ENCODE results near the gene SLC13A1. TPM values are rescaled to one million over a fixed set of nuclear protein-coding genes. Genes with fewer than 3 reads are reported as not detected.

The SLC13A1 gene
- total and polyA plus RNA-seq, 9 donors = 0.10 to 0.24 TPM; not detected in 7

- 87 to 88% (median 87%) methylated on average over 3 of the region's 3 CpGs for WGBS, 3 donors
These were observed 48.3 kb downstream of the SLC13A1 start for GRCh38 chr7:123151443-123151842.

GRCh38 chr7:123148813-123149212, 51.0 kb downstream of the SLC13A1 start:
- TF ChIP-seq EP300 (IDR thresholded peaks at IDR 0.05) = no peak
- 74 to 88% (median 81%) methylated on average over 1 of the region's 1 CpG for WGBS, 3 donors
- Histone ChIP-seq H3K36me3 (no peaks in the 10 kb centered on the region), H3K4me3 (no peak overlapping the region), H3K27me3 (no peaks in the 10 kb centered on the region), H3K4me1 (ENCODE audit: insufficient read depth) (no peaks in the 10 kb centered on the region), H3K27ac (no peak overlapping the region), H3K9me3 (no peaks in the 10 kb centered on the region)
- intact Hi-C loops (cut with DNase I) = no loop called here
- no peak for DNase-seq

More at GRCh38 chr7:123151443-123151842, 48.3 kb downstream of the SLC13A1 start:
- no peak for TF ChIP-seq CTCF (IDR thresholded peaks at IDR 0.05)
- TF ChIP-seq POLR2A (IDR thresholded peaks at IDR 0.05) = no peak
- no peak for TF ChIP-seq EP300 (IDR thresholded peaks at IDR 0.05)
- intact Hi-C loops (cut with DNase I) = no loop called here
- DNase-seq = no peak
- Histone ChIP-seq H3K9me3 (no peaks in the 10 kb centered on the region), H3K4me1 (ENCODE audit: insufficient read depth) (no peaks in the 10 kb centered on the region), H3K4me3 (no peak overlapping the region), H3K27ac (no peak overlapping the region), H3K27me3 (no peaks in the 10 kb centered on the region), H3K36me3 (no peaks in the 10 kb centered on the region)

- 64 to 67% (median 66%) methylated on average over 3 of the region's 3 CpGs for WGBS, 3 donors
- no peaks in the 10 kb centered on the region for H3K9me3 ChIP-seq
- H3K27me3 ChIP-seq = no peaks in the 10 kb centered on the region
- H3K4me3 ChIP-seq = no peak overlapping the region
- intact Hi-C loops (cut with DNase I) = no loop called here
- H3K27ac ChIP-seq = no peak overlapping the region
- no peaks in the 10 kb centered on the region for H3K36me3 ChIP-seq
- no peaks in the 10 kb centered on the region for H3K4me1 ChIP-seq (ENCODE audit: insufficient read depth)
- TF ChIP-seq CTCF (IDR thresholded peaks at IDR 0.05) = no peak
- no peak for TF ChIP-seq POLR2A (IDR thresholded peaks at IDR 0.05)
- no peak for TF ChIP-seq EP300 (IDR thresholded peaks at IDR 0.05)
- no peak for DNase-seq
These were observed 56.3 kb downstream of the SLC13A1 start for GRCh38 chr7:123143252-123144006.

- Histone ChIP-seq H3K9me3 (no peaks in the 10 kb centered on the region), H3K36me3 (no peaks in the 10 kb centered on the region), H3K4me1 (ENCODE audit: insufficient read depth) (no peaks in the 10 kb centered on the region), H3K4me3 (no peak overlapping the region), H3K27ac (no peak overlapping the region), H3K27me3 (no peaks in the 10 kb centered on the region)
- TF ChIP-seq EP300 (IDR thresholded peaks at IDR 0.05) (no peak), CTCF (IDR thresholded peaks at IDR 0.05) (no peak), POLR2A (IDR thresholded peaks at IDR 0.05) (no peak)
- no peak for DNase-seq
- intact Hi-C loops (cut with DNase I) = no loop called here
These were observed 59.2 kb downstream of the SLC13A1 start for GRCh38 chr7:123140561-123140960.

- Histone ChIP-seq H3K27ac (no peak overlapping the region), H3K4me1 (ENCODE audit: insufficient read depth) (no peaks in the 10 kb centered on the region), H3K4me3 (no peak overlapping the region), H3K27me3 (no peaks in the 10 kb centered on the region), H3K9me3 (no peaks in the 10 kb centered on the region), H3K36me3 (no peaks in the 10 kb centered on the region)
- DNase-seq = no peak
- intact Hi-C loops (cut with DNase I) = no loop called here
- no peak for TF ChIP-seq EP300 (IDR thresholded peaks at IDR 0.05)
- WGBS, 3 donors = 85 to 89% (median 88%) methylated on average over 1 of the region's 1 CpG
These were observed 63.8 kb downstream of the SLC13A1 start for GRCh38 chr7:123135960-123136359.
